Lung (tissue), 12 donors: ENCODE results near the gene CPNE1. TPM values are rescaled to one million over a fixed set of nuclear protein-coding genes. Genes with fewer than 3 reads are reported as not detected.

Experiments
- ATAC-seq: fragments of 200-7000 bp; cut with Tn5 transposase; one replicate; pipeline ENCODE4 v1.9.1; 2020; ENCODE audit warnings: moderate number of reproducible peaks; ENCODE audit not compliant: insufficient read depth, low FRiP score
- DNase-seq, 3 donors: peaks; one replicate each; pipeline ENCODE4 v3.0.0-alpha.2; 2013 to 2017
- H3K27ac ChIP-seq, 2 donors: one replicate each; pipeline ENCODE4 v1.5.1; 2013; ENCODE audit warnings: mild to moderate bottlenecking in 2 of 2, moderate library complexity in 2 of 2, control low read depth in 1 of 2, inconsistent platforms in 1 of 2, low read depth in 1 of 2, low read length in 1 of 2
- H3K27me3 ChIP-seq, 3 donors: one replicate each; pipeline ENCODE4 v1.5.1; 2013; ENCODE audit warnings: low read length in 2 of 3; ENCODE audit not compliant: control insufficient read depth in 3 of 3, insufficient read depth in 3 of 3
- H3K36me3 ChIP-seq, 4 donors: one replicate each; pipeline ENCODE4 v1.5.1; 2013; ENCODE audit warnings: low read length in 4 of 4, mild to moderate bottlenecking in 1 of 4, moderate library complexity in 1 of 4; ENCODE audit not compliant: control insufficient read depth in 4 of 4, insufficient read depth in 4 of 4
- H3K4me1 ChIP-seq, 5 donors: one replicate each; pipeline ENCODE4 v1.5.1; 2013; ENCODE audit warnings: low read length in 5 of 5, mild to moderate bottlenecking in 2 of 5, moderate library complexity in 1 of 5; ENCODE audit not compliant: control insufficient read depth in 5 of 5, insufficient read depth in 5 of 5
- H3K4me3 ChIP-seq: one replicate; pipeline ENCODE4 v1.5.1; 2013; ENCODE audit warnings: mild to moderate bottlenecking, control low read depth, moderate library complexity
- H3K9ac ChIP-seq, 2 donors: one replicate each; pipeline ENCODE4 v1.5.1; 2013; ENCODE audit warnings: low read length in 2 of 2, control low read depth in 1 of 2; ENCODE audit not compliant: insufficient read depth in 1 of 2
- H3K9me3 ChIP-seq, 4 donors: one replicate each; pipeline ENCODE4 v1.5.1; 2013; ENCODE audit warnings: low read length in 3 of 4, mild to moderate bottlenecking in 1 of 4, moderate library complexity in 1 of 4; ENCODE audit not compliant: control insufficient read depth in 4 of 4, insufficient read depth in 3 of 4
- CTCF ChIP-seq: IDR thresholded peaks from 2 replicates; pipeline ENCODE4 v1.5.1; 2012; ENCODE audit warnings: mild to moderate bottlenecking; ENCODE audit errors: control extremely low read depth, extremely low read depth
- WGBS, 2 donors: extraction: QIAGEN DNeasy Blood & Tissue Kit; methylation state at CpG; one replicate each; pipeline ENCODE4 v1.1.7; 2013; 5-methylcytosine and 5-hydroxymethylcytosine counted together
- polyA plus RNA-seq, 2 donors: library from polyadenylated mRNA; stranded (reverse); fragments of 200-250 nt; gene quantifications; one replicate each; pipeline ENCODE4 v1.2.1, GENCODE V29; 2013
- total RNA-seq, 2 donors: library from RNA; depleted of rRNA in 1 of 2; stranded (reverse); fragments of >200 nt in 1 of 2; gene quantifications; one replicate each; pipeline ENCODE4 v1.2.1, GENCODE V29; 2014 to 2021
- donor health status: control.
- donor health status: control.
- donor health status: Bipolar disorder and iron deficiency.
- donor health status: healthy.
- donor health status: DM: yes; HTN: yes; CAD: no.

The CPNE1 gene
- total and polyA plus RNA-seq, 4 donors, result 91.9 to 180 (median 140) TPM

GRCh38 chr20:35606127-35606526, 58.6 kb downstream of the CPNE1 start:
- no peak for ATAC-seq
- Histone ChIP-seq H3K36me3 (no peaks in the 10 kb centered on the region), H3K4me1 (peaks cover 0 to 9% (median 0%) of the 10 kb centered on the region in 5 donors), H3K27me3 (peaks cover 0 to 13% (median 3%) of the 10 kb centered on the region in 3 donors), H3K9me3 (no peaks in the 10 kb centered on the region), H3K4me3 (no peak overlapping the region), H3K27ac (no peak overlapping the region), H3K9ac (no peak overlapping the region)
- WGBS, 2 donors, result 86 to 92% methylated on average over 4 of the region's 4 CpGs
- no peak for TF ChIP-seq CTCF
- no peak for DNase-seq

GRCh38 chr20:35604449-35604747, 60.3 kb downstream of the CPNE1 start:
- WGBS, 2 donors, result 60 to 68% methylated on average over 4 of the region's 4 CpGs
- DNase-seq (no peak), ATAC-seq (no peak)
- H3K36me3 ChIP-seq, result no peaks in the 10 kb centered on the region
- no peaks in the 10 kb centered on the region for H3K9me3 ChIP-seq
- no peak for TF ChIP-seq CTCF
- H3K27ac ChIP-seq, result no peak overlapping the region
- peaks cover 3 to 22% (median 5%) of the 10 kb centered on the region in 3 donors for H3K27me3 ChIP-seq
- no peak overlapping the region for H3K4me3 ChIP-seq
- peaks cover 0 to 15% (median 0%) of the 10 kb centered on the region in 5 donors for H3K4me1 ChIP-seq
- no peak overlapping the region for H3K9ac ChIP-seq

- Histone ChIP-seq H3K36me3 (no peaks in the 10 kb centered on the region), H3K4me3 (no peak overlapping the region), H3K9ac (no peak overlapping the region), H3K27me3 (peaks cover 3 to 22% (median 5%) of the 10 kb centered on the region in 3 donors), H3K9me3 (no peaks in the 10 kb centered on the region), H3K27ac (no peak overlapping the region), H3K4me1 (peaks cover 0 to 15% (median 0%) of the 10 kb centered on the region in 5 donors)
- no peak for TF ChIP-seq CTCF
- no peak for DNase-seq
- ATAC-seq, result no peak
- 90 to 96% methylated on average over 11 of the region's 11 CpGs for WGBS, 2 donors
These were observed 60.8 kb downstream of the CPNE1 start for GRCh38 chr20:35603695-35604448.
